T follicular helper cell (primary cell): ENCODE results near the gene DUSP14.
"Not testable (repeated sequence)": the region's sequence is repeated elsewhere in the genome, so short reads cannot be mapped to it uniquely, and the experiment has no call there.

Source experiments
- DNase-seq: peaks from one replicate; pipeline ENCODE4 v3.0.0-alpha.2; 2020; ENCODE audit warnings: low read depth

Gene DUSP14

DNA sequence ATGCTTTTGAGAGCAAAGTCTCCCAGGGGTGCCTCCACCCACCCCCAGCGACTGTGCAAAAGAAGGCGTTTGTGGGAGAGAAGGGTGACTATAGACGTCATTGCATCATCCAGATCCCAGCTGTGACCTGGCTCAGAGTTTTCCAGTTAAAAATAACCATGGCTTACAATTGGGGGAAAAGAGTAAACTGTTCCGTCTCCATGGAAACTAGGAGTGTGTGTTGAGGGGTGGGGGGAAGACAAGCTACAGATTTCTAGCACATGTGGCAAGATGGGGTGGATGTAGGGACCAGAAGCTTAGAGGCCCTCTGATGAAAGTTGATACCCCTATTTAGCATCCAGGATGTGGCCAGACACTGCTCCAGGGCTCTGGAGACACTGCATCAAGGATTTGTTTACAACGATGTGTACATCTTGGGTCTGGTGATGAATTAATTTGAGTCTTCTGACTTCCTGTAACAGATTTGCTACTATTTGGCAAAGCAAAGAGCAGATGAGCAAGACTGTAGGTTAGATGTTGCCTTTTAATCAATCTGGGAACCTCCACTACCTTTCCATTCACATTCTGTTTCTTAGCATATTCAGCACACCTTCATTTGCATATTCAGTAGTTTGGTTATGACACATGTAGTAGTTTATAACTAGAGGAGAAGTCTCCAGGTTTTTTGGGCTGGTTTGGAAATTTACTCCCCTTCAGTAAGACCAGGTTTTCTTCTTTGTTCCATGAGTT, 6.2 kb upstream of the DUSP14 start:
- no peak for DNase-seq

DNA sequence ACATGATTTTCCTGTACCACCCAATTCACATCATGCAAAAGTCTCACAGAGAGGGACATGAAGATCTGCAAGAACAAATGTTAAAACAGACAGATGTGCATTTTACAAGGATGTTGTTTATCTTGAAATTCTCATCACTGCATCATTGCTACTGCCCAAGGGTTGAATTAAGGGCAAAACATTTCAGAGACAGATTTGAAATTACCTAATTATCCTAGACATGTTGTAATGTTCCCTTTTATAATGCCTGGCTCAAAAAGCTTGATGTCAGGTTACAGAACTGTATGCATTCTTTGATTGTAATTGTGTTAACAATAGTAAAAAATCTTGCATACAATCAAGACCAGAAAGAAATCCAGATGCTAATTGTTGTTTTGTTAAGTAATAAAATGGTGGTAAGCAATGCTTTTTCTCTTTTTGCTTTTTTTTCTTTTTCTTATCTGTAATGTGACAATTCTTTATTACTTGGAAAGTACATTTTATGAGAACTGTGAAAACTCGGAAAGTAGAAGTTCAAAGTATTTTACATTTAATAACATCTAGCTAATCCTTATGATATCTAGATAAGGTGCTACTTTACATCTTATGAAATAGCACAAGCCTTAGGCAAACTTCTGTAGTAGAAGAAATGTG, 3.6 kb upstream of the DUSP14 start:
- DNase-seq, result no peak

DNA sequence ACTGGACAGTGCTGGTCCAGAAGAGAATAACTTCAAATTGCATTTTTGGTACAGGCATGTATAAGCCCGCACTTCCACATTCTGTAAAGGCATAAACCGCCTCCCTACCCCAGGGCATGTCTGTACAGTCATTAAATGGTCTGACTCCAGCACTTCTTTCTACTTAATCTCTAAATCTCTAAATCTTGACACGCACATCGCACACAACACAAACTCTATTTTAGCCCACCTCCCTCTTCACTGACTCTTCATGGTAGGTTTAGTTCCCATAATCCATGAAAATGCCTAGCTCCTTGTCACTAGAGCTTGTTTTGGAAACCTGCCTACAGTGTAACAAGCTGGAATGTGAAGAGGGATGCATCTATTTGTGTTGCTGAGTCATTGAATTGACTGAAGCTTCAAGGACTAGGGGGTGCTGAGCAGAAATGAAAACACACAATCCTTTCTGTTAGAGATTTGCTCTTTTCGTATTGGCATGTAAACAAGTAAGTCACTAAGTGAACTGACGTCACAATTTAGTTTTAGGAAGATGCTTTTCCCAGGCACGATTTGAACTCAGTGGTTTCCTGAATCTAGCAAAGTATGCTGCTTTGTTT, 1.6 kb upstream of the DUSP14 start:
- DNase-seq, result no peak

GRCh38 chr17:37488607-37489196, 989 bp upstream of the DUSP14 start:
- peak; percentile 38 for DNase-seq

- peak; percentile 60 for DNase-seq
Measured at GRCh38 chr17:37490022-37490587, 414 bp downstream of the DUSP14 start.

DNA sequence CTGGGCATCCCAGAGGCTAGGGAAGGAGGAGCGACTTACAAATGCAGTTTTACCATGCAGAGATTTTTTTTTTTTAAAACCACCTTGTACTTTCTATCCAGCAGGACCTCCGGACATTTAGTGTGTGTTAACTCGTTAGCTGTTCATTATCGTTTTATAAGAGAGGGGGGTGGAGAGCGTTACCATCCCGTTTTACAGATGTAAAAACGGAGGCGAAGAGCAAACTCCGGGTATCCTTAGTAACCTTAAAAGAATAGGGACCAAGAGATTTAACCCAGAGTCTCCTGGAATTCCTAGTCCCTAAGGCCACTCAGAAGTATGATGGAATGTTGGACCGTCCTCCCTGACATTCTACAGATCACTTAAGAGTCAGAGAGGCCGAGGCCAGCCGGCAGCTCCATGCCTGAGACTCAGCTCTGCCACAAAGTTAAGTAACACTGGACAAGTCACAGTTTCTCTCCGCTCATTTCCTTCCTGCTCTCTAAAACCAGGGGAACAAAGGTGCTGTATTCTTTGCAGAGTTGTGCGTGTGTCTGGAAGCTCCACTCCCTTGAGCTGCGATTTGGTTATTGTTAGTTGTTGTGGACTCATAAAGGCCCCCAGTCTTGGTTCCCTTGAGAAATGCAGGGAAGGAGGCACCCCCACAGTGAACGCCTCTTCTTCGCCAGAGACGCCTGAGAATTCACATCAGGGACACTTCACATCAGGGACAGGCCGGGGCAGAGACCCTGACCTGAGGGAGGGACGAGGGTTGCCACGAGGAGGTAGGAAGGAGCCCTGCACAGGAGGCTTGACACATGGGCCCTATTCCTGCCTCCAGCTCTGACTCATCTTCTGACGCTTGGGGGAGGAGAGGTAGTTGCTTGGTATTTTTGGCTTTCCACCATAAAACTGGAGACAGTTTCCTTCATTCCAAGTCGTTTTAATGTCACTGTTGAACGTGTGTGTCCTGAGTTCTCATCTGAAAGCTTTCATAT, 1.2 kb downstream of the DUSP14 start:
- DNase-seq, result no peak

DNA sequence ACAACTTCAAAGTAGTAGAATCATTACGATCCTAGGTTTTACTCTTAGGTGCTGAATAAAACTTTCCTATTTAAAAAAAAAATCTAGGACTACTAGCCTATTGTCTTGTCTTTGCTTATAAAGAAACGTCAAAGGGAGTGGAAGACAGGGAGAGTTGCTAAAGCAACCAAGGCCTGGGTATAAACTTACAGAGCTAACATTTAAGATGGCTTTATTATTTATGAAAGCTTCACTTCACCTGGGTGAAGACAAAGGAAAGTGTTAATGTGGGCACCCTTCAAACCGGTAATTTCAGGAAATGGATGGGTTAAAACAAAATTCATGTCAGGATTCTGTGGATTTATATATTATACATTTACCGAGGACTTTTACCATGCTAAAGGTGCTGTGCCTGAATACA, 2.5 kb downstream of the DUSP14 start:
- no peak for DNase-seq

GRCh38 chr17:37493249-37494027, 3.7 kb downstream of the DUSP14 start:
- no peak for DNase-seq

- DNase-seq, result no peak
Measured at GRCh38 chr17:37494401-37494831, 4.7 kb downstream of the DUSP14 start.

DNA sequence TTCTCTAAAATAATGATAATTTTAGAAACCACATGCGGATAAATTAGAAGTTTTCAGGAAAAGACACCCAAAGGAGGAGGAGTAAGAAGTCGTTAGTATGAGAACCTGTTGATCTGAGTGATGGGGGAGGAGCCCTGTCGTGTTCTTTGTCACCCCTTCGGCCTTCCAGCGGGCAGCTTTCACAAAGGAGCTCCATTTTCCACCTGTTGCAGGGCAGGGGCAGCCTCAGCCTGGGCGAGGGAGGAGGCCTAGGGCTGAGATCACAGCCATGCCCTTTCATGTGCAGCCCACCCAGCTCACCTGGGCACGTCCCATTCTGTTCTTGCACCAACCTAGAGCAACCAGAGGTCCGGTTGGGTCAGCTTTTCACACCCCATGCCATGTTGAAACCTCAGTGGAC, 5.3 kb downstream of the DUSP14 start:
- DNase-seq, result no peak

DNA sequence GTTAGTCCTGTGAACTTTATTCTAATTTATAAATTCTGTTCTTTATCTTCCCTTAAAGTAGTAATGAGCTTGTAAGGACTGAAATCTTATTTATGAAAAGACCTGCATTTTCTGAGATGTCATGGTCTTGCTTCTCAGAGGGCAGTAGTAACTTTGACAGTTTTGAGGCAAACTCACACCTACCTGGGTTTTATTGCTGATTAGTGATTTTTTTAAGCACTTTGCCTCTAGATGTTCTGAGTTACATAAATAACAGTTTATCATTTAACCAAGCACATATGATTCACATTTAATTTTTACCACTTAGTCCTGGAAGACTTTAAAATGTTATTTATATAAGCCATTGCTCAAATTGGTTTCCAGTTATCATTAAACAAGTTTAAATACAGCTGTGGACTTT, 10.7 kb downstream of the DUSP14 start:
- no peak for DNase-seq

GRCh38 chr17:37502009-37502936, 12.6 kb downstream of the DUSP14 start:
- DNase-seq, result no peak

DNA sequence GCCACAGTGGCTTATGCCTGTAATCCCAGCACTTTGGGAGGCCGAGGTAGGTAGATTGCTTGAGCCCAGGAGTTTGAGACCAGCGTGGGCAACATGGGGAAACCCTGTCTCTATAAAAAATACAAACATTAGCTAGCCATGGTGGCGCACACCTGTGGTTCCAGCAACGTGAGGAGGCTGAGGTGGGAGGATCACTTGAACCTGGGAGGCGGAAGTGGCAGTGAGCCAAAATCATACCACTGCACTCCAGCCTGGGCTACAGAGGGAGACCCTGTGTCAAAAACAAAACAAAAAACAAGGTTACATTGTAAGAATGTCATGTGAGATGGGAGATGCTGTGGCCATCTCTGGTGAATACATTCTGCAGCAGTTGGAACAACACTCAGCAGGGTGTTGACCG, 13.5 kb downstream of the DUSP14 start:
- DNase-seq, result no peak

DNA sequence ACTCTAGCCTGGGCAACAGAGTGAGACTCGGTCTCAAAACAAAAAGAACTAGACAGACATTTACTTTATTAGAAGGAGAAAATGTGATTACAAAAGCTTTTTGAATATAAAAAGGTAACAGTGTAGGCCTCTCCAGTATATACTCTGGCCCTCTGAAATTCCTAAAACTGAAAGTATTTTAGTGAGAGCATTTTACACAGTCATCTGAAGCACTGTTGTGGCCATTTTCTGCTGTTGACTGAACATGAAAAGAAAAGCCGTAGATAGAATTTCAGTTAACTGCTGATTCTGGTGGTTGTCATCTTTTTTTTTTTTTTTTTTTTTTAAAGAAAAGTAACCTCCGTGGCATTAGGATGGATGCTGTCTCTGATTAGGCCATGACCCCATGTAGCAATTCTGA, 15.6 kb downstream of the DUSP14 start:
- no peak for DNase-seq

- no peak for DNase-seq
Measured at GRCh38 chr17:37506678-37507077, 17.0 kb downstream of the DUSP14 start.

- no peak for DNase-seq
Measured at GRCh38 chr17:37507111-37507510, 17.4 kb downstream of the DUSP14 start.

DNA sequence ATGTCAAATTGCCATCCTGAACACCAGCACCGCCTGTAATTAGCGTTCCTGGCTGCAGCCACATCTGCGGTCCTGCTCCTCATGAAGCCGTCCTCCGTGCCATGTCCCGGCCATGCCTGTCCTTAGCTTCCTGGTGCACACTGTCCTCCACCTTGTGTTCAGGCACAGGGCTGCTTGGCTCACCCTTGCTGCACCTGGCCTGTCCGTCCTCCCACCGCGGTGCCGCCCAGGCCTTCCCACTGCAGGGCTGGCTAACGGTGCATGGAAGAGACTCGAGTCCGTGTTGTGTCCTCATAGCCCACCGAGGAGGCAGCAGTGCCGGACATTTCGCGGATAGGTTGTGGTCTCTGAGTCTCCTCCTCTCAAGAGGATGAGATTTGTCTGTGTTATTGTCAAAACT, 20.4 kb downstream of the DUSP14 start:
- DNase-seq, result no peak

GRCh38 chr17:37511642-37512041, 22.0 kb downstream of the DUSP14 start:
- not testable (repeated sequence) for DNase-seq

- DNase-seq, result no peak
Measured at GRCh38 chr17:37512442-37513068, 22.9 kb downstream of the DUSP14 start.
